Lung (tissue), 12 donors: ENCODE results near the gene FOLR1. TPM values are rescaled to one million over a fixed set of nuclear protein-coding genes. Genes with fewer than 3 reads are reported as not detected.

ENCODE experiments used
- ATAC-seq: fragments of 200-7000 bp; cut with Tn5 transposase; one replicate; pipeline ENCODE4 v1.9.1; 2020; ENCODE audit warnings: moderate number of reproducible peaks; ENCODE audit not compliant: insufficient read depth, low FRiP score
- DNase-seq, 3 donors: peaks; one replicate each; pipeline ENCODE4 v3.0.0-alpha.2; 2013 to 2017
- H3K27ac ChIP-seq, 2 donors: one replicate each; pipeline ENCODE4 v1.5.1; 2013; ENCODE audit warnings: mild to moderate bottlenecking in 2 of 2, moderate library complexity in 2 of 2, control low read depth in 1 of 2, inconsistent platforms in 1 of 2, low read depth in 1 of 2, low read length in 1 of 2
- H3K27me3 ChIP-seq, 3 donors: one replicate each; pipeline ENCODE4 v1.5.1; 2013; ENCODE audit warnings: low read length in 2 of 3; ENCODE audit not compliant: control insufficient read depth in 3 of 3, insufficient read depth in 3 of 3
- H3K36me3 ChIP-seq, 4 donors: one replicate each; pipeline ENCODE4 v1.5.1; 2013; ENCODE audit warnings: low read length in 4 of 4, mild to moderate bottlenecking in 1 of 4, moderate library complexity in 1 of 4; ENCODE audit not compliant: control insufficient read depth in 4 of 4, insufficient read depth in 4 of 4
- H3K4me1 ChIP-seq, 5 donors: one replicate each; pipeline ENCODE4 v1.5.1; 2013; ENCODE audit warnings: low read length in 5 of 5, mild to moderate bottlenecking in 2 of 5, moderate library complexity in 1 of 5; ENCODE audit not compliant: control insufficient read depth in 5 of 5, insufficient read depth in 5 of 5
- H3K4me3 ChIP-seq: one replicate; pipeline ENCODE4 v1.5.1; 2013; ENCODE audit warnings: mild to moderate bottlenecking, control low read depth, moderate library complexity
- H3K9ac ChIP-seq, 2 donors: one replicate each; pipeline ENCODE4 v1.5.1; 2013; ENCODE audit warnings: low read length in 2 of 2, control low read depth in 1 of 2; ENCODE audit not compliant: insufficient read depth in 1 of 2
- H3K9me3 ChIP-seq, 4 donors: one replicate each; pipeline ENCODE4 v1.5.1; 2013; ENCODE audit warnings: low read length in 3 of 4, mild to moderate bottlenecking in 1 of 4, moderate library complexity in 1 of 4; ENCODE audit not compliant: control insufficient read depth in 4 of 4, insufficient read depth in 3 of 4
- WGBS, 2 donors: extraction: QIAGEN DNeasy Blood & Tissue Kit; methylation state at CpG; one replicate each; pipeline ENCODE4 v1.1.7; 2013; 5-methylcytosine and 5-hydroxymethylcytosine counted together
- polyA plus RNA-seq, 2 donors: library from polyadenylated mRNA; stranded (reverse); fragments of 200-250 nt; gene quantifications; one replicate each; pipeline ENCODE4 v1.2.1, GENCODE V29; 2013
- total RNA-seq, 2 donors: library from RNA; depleted of rRNA in 1 of 2; stranded (reverse); fragments of >200 nt in 1 of 2; gene quantifications; one replicate each; pipeline ENCODE4 v1.2.1, GENCODE V29; 2014 to 2021
- TF ChIP-seq, protein P1 (sequence below): IDR thresholded peaks from 2 replicates; pipeline ENCODE4 v1.5.1; 2012; ENCODE audit warnings: mild to moderate bottlenecking; ENCODE audit errors: control extremely low read depth, extremely low read depth
- donor health status: control.
- donor health status: control.
- donor health status: Bipolar disorder and iron deficiency.
- donor health status: healthy.
- donor health status: DM: yes; HTN: yes; CAD: no.

The FOLR1 gene
- total and polyA plus RNA-seq, 4 donors, result 76.0 to 212 (median 151) TPM

DNA sequence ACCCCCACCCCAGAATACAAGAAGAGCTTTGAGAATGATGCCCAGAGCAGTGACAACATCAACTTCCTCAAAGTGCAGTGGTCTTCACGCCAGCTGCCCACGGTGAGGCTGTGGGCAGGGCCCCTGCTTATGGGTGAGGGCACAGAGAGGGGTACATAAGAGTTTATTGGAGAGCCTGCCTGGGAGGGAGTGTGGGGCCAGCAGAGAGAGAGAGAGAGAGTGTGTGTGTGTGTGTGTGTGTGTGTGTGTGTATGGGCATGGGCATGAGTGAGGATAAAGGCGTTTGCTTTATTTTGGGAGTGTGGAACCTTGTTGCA is 42.5 kb downstream of the FOLR1 start:
- Histone ChIP-seq H3K36me3 (peaks cover 0 to 84% (median 66%) of the 10 kb centered on the region in 4 donors), H3K4me3 (no peak overlapping the region), H3K27ac (no peak overlapping the region), H3K4me1 (peaks cover 0 to 15% (median 7%) of the 10 kb centered on the region in 5 donors), H3K27me3 (peaks cover 0 to 3% (median 0%) of the 10 kb centered on the region in 3 donors), H3K9me3 (peaks cover 0 to 2% (median 0%) of the 10 kb centered on the region in 4 donors), H3K9ac (no peak overlapping the region)
- no peak for DNase-seq
- TF ChIP-seq, protein P1, sequence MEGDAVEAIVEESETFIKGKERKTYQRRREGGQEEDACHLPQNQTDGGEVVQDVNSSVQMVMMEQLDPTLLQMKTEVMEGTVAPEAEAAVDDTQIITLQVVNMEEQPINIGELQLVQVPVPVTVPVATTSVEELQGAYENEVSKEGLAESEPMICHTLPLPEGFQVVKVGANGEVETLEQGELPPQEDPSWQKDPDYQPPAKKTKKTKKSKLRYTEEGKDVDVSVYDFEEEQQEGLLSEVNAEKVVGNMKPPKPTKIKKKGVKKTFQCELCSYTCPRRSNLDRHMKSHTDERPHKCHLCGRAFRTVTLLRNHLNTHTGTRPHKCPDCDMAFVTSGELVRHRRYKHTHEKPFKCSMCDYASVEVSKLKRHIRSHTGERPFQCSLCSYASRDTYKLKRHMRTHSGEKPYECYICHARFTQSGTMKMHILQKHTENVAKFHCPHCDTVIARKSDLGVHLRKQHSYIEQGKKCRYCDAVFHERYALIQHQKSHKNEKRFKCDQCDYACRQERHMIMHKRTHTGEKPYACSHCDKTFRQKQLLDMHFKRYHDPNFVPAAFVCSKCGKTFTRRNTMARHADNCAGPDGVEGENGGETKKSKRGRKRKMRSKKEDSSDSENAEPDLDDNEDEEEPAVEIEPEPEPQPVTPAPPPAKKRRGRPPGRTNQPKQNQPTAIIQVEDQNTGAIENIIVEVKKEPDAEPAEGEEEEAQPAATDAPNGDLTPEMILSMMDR, result no peak
- no peak for ATAC-seq
- WGBS, 2 donors, result 39 to 63% methylated on average over 3 of the region's 3 CpGs

GRCh38 chr11:72234920-72235319 is 43.0 kb downstream of the FOLR1 start:
- Histone ChIP-seq H3K36me3 (peaks cover 0 to 80% (median 62%) of the 10 kb centered on the region in 4 donors), H3K9me3 (peaks cover 0 to 2% (median 0%) of the 10 kb centered on the region in 4 donors), H3K27me3 (peaks cover 0 to 3% (median 0%) of the 10 kb centered on the region in 3 donors), H3K27ac (no peak overlapping the region), H3K4me3 (no peak overlapping the region), H3K4me1 (peaks cover 0 to 19% (median 8%) of the 10 kb centered on the region in 5 donors), H3K9ac (no peak overlapping the region)
- no peak for ATAC-seq
- TF ChIP-seq, protein P1, result no peak
- DNase-seq, result no peak
- WGBS, 2 donors, result 89 to 92% methylated on average over 4 of the region's 4 CpGs

DNA sequence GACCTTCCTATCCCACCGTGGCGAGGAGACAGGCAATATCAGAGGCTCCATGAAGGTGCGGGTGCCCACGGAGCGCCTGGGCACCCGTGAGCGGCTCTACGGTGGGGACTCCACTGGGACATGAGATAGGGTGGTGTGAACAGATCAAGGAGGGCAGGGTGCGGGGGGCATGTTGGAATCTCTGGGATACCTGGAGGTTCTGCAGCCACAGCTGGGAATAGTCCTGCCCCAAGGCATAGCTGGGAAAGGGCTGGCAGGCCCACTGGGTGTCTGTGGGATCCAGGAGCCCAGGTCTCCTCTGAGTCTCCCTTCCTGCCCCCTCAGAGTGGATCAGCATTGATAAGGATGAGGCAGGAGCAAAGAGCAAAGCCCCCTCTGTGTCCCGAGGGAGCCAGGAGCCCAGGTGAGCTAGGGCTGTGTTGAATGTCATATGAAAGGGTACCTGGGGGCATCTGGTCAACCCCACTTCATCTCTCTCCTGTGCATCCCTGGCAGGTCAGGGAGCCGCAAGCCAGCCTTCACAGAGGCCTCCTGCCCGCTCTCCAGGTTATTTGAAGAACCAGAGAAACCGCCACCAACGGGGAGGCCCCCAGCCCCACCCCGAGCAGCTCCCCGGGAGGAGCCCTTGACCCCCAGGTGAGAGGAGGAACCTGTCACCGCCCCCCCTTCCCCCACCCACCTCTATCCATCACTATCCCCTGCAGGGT is 43.6 kb downstream of the FOLR1 start:
- Histone ChIP-seq H3K36me3 (peaks cover 0 to 74% (median 57%) of the 10 kb centered on the region in 4 donors), H3K9me3 (peaks cover 0 to 2% (median 0%) of the 10 kb centered on the region in 4 donors), H3K4me3 (no peak overlapping the region), H3K9ac (no peak overlapping the region), H3K4me1 (peaks cover 0 to 24% (median 14%) of the 10 kb centered on the region in 5 donors), H3K27me3 (peaks cover 0 to 5% (median 5%) of the 10 kb centered on the region in 3 donors), H3K27ac (no peak overlapping the region)
- DNase-seq, result no peak
- TF ChIP-seq, protein P1, result no peak
- ATAC-seq, result no peak
- WGBS, 2 donors, result 90 to 93% methylated on average over 17 of the region's 17 CpGs
